ENCODE results near the gene CYTH2.

The CYTH2 gene

GRCh38 chr19:48496959-48497727 lies 28.0 kb downstream of the CYTH2 start:
- no peak for DNase-seq

- no peak for DNase-seq
These were observed 28.8 kb downstream of the CYTH2 start for GRCh38 chr19:48497728-48498594.

- no peak for DNase-seq
These were observed 29.6 kb downstream of the CYTH2 start for GRCh38 chr19:48498595-48499311.

GRCh38 chr19:48499316-48500090 lies 30.3 kb downstream of the CYTH2 start:
- no peak for DNase-seq

- no peak for DNase-seq
These were observed 31.8 kb downstream of the CYTH2 start for GRCh38 chr19:48500830-48501493.

- DNase-seq = peak; percentile 49
These were observed 32.6 kb downstream of the CYTH2 start for GRCh38 chr19:48501494-48502349.

- DNase-seq = no peak
These were observed 33.3 kb downstream of the CYTH2 start for GRCh38 chr19:48502350-48503018.

GRCh38 chr19:48506138-48506733 lies 37.1 kb downstream of the CYTH2 start:
- peak; percentile 9 for DNase-seq

GRCh38 chr19:48507911-48508439 lies 38.8 kb downstream of the CYTH2 start:
- DNase-seq = no peak

- no peak for DNase-seq
These were observed 39.7 kb downstream of the CYTH2 start for GRCh38 chr19:48508729-48509411.

GRCh38 chr19:48509467-48510194 lies 40.5 kb downstream of the CYTH2 start:
- DNase-seq = no peak

GRCh38 chr19:48510421-48511268 lies 41.5 kb downstream of the CYTH2 start:
- peak; percentile 44 for DNase-seq

GRCh38 chr19:48511321-48511731 lies 42.2 kb downstream of the CYTH2 start:
- no peak for DNase-seq

- DNase-seq = peak; percentile 77
These were observed 42.8 kb downstream of the CYTH2 start, which contains the start of gene LMTK3 for GRCh38 chr19:48511800-48512503. TSS of gene LMTK3 (minus strand) at chr19:48511835. CDS start at chr19:48511576, 259 bp downstream.

GRCh38 chr19:48512504-48513288 lies 43.5 kb downstream of the CYTH2 start:
- DNase-seq = no peak
